Measurements from ENCODE around the gene TOB1. TPM values are rescaled to one million over a fixed set of nuclear protein-coding genes. Genes with fewer than 3 reads are reported as not detected.

The TOB1 gene
- total and polyA plus RNA-seq, 2 donors (not counting 1 experiment from before 2014, with no cell fraction given) = 22.0 to 40.5 TPM

- Histone ChIP-seq H3K4me2 (ENCODE audit: extremely low read depth, insufficient read depth, low read length) (no peak overlapping the region), H2AFZ (ENCODE audit: low read length) (no peak overlapping the region), H3K4me3 (replicated peaks in 1 of 4; ENCODE audit: control extremely low read depth in 1 of 4, insufficient read depth in 1 of 4, low read depth in 3 of 4, low read length in 4 of 4) (no peak overlapping the region), H4K20me1 (ENCODE audit: control insufficient read depth, extremely low read depth, insufficient read depth, low read length) (no peaks in the 10 kb centered on the region), H3K27ac (ENCODE audit: insufficient read depth, low read length) (no peak overlapping the region), H3K27me3 (ENCODE audit: control insufficient read depth, insufficient read depth, low read length) (no peaks in the 10 kb centered on the region), H3K36me3 (ENCODE audit: control insufficient read depth, insufficient read depth, low read length) (no peaks in the 10 kb centered on the region), H3K9me3 (ENCODE audit: control insufficient read depth, insufficient read depth, low read depth, low read length) (no peaks in the 10 kb centered on the region), H3K9ac (ENCODE audit: insufficient read depth, low read length) (no peak overlapping the region), H3K4me1 (ENCODE audit: control insufficient read depth, extremely low read depth, insufficient read depth, low read length) (no peaks in the 10 kb centered on the region), H3K79me2 (ENCODE audit: control insufficient read depth, insufficient read depth, low read length) (no peaks in the 10 kb centered on the region)
- no peak for DNase-seq (ENCODE audit: low read depth in 2 of 2)
- no peak for TF ChIP-seq CTCF (conservative IDR thresholded peaks at IDR 0.05 in 1 of 2, IDR thresholded peaks at IDR 0.05 in 1 of 2; ENCODE audit: low read depth in 1 of 2, low read length in 2 of 2)
- no peak for TF ChIP-seq EZH2 (IDR thresholded peaks at IDR 0.05; ENCODE audit: low read length, missing control alignments)
Observed at GRCh38 chr17:50911890-50912289, 45.7 kb upstream of the TOB1 start.

DNA sequence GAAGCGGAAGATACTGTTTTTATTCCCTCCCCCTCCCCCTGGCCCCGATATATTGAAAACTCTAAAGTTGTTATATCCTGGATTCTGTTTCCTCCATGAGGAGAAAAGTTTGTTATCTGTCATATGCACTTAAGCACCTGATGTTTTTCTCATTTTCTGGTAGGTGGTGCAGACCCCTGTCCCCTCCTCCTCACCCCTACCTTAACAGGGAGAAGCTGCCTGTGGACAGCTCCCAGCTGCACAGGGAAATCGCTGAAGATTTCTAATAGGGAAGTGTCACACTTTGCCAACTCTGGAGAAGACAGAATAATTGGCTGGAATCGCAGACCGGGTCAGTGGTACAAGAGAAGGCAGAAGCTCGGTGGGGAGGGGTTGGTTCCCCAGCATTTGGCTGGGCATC is 45.3 kb upstream of the TOB1 start:
- TF ChIP-seq CTCF (conservative IDR thresholded peaks at IDR 0.05 in 1 of 2, IDR thresholded peaks at IDR 0.05 in 1 of 2; ENCODE audit: low read depth in 1 of 2, low read length in 2 of 2) (no peak), EZH2 (IDR thresholded peaks at IDR 0.05; ENCODE audit: low read length, missing control alignments) (no peak)

DNA sequence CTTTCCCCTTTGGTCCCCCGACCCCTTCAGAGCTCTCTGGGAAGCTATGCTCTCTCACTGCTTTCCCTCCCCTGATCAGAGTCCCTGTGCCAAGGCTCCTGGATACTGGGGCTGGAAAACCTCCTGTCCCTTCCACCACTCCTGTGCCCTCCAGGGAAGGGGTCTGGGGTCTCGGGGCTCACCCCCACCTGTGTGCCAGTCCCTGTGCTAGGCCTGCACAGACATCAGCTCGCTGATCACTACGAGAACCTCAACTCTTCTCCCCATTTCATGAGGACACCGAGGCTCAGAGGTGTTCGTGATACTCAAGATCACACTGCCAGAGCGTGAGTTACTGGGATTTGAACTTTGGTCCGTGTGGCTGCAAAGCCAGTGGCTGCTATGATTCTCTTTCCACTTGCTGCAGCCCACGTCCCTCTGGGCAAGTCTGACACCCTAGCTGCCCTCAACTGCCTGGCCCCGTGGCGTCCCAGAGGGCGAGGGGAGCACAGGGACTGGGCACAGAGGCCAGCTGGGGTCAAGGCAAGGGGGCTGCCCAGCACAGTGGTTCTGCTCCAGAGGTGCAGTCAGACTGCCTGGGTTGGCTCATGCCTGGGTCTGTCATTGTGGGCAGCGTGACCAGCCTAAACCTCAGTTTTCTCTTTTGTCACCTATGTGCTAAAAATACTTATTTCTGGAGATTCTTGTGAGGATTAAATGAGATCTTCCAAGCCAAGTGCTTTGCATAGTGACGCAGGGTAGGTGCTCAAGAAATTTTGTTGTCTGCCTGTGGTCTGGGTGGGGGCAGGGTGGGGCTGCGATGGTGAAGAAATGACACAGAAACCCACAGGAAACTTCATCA is 43.8 kb upstream of the TOB1 start:
- H3K4me3 ChIP-seq (replicated peaks in 1 of 4; ENCODE audit: control extremely low read depth in 1 of 4, insufficient read depth in 1 of 4, low read depth in 3 of 4, low read length in 4 of 4) = no peak overlapping the region
- H2AFZ ChIP-seq (ENCODE audit: low read length) = no peak overlapping the region
- H4K20me1 ChIP-seq (ENCODE audit: control insufficient read depth, extremely low read depth, insufficient read depth, low read length) = no peaks in the 10 kb centered on the region
- H3K36me3 ChIP-seq (ENCODE audit: control insufficient read depth, insufficient read depth, low read length) = no peaks in the 10 kb centered on the region
- H3K79me2 ChIP-seq (ENCODE audit: control insufficient read depth, insufficient read depth, low read length) = no peaks in the 10 kb centered on the region
- no peak overlapping the region for H3K9ac ChIP-seq (ENCODE audit: insufficient read depth, low read length)
- TF ChIP-seq EZH2 (IDR thresholded peaks at IDR 0.05; ENCODE audit: low read length, missing control alignments) (no peak), CTCF (conservative IDR thresholded peaks at IDR 0.05 in 1 of 2, IDR thresholded peaks at IDR 0.05 in 1 of 2; ENCODE audit: low read depth in 1 of 2, low read length in 2 of 2) (no peak)
- no peak overlapping the region for H3K4me2 ChIP-seq (ENCODE audit: extremely low read depth, insufficient read depth, low read length)
- H3K27ac ChIP-seq (ENCODE audit: insufficient read depth, low read length) = no peak overlapping the region
- H3K4me1 ChIP-seq (ENCODE audit: control insufficient read depth, extremely low read depth, insufficient read depth, low read length) = no peaks in the 10 kb centered on the region
- no peak for DNase-seq (ENCODE audit: low read depth in 2 of 2)
- no peaks in the 10 kb centered on the region for H3K9me3 ChIP-seq (ENCODE audit: control insufficient read depth, insufficient read depth, low read depth, low read length)
- no peaks in the 10 kb centered on the region for H3K27me3 ChIP-seq (ENCODE audit: control insufficient read depth, insufficient read depth, low read length)

More for the DNA sequence above, 45.3 kb upstream of the TOB1 start:
- no peak overlapping the region for H3K9ac ChIP-seq (ENCODE audit: insufficient read depth, low read length)
- no peak overlapping the region for H3K4me3 ChIP-seq (replicated peaks in 1 of 4; ENCODE audit: control extremely low read depth in 1 of 4, insufficient read depth in 1 of 4, low read depth in 3 of 4, low read length in 4 of 4)
- no peaks in the 10 kb centered on the region for H3K9me3 ChIP-seq (ENCODE audit: control insufficient read depth, insufficient read depth, low read depth, low read length)
- no peaks in the 10 kb centered on the region for H3K27me3 ChIP-seq (ENCODE audit: control insufficient read depth, insufficient read depth, low read length)
- no peak overlapping the region for H2AFZ ChIP-seq (ENCODE audit: low read length)
- no peaks in the 10 kb centered on the region for H3K4me1 ChIP-seq (ENCODE audit: control insufficient read depth, extremely low read depth, insufficient read depth, low read length)
- H4K20me1 ChIP-seq (ENCODE audit: control insufficient read depth, extremely low read depth, insufficient read depth, low read length) = no peaks in the 10 kb centered on the region
- H3K79me2 ChIP-seq (ENCODE audit: control insufficient read depth, insufficient read depth, low read length) = no peaks in the 10 kb centered on the region
- DNase-seq (ENCODE audit: low read depth in 2 of 2) = no peak
- no peaks in the 10 kb centered on the region for H3K36me3 ChIP-seq (ENCODE audit: control insufficient read depth, insufficient read depth, low read length)
- no peak overlapping the region for H3K4me2 ChIP-seq (ENCODE audit: extremely low read depth, insufficient read depth, low read length)
- H3K27ac ChIP-seq (ENCODE audit: insufficient read depth, low read length) = no peak overlapping the region

Measured in fibroblast of lung (primary cell).